Nephron (organoid): ENCODE measurements around the gene AP5Z1.

Experiments used
- H3K27ac Mint-ChIP-seq, 3 experiments: 2 replicates each; pipeline ENCODE4 v1.8.0; 2020; ENCODE audit warnings: mixed read lengths in 3 of 3, mild to moderate bottlenecking in 2 of 3, moderate library complexity in 1 of 3
- H3K27me3 Mint-ChIP-seq: 2 replicates; pipeline ENCODE4 v1.8.0; 2021; ENCODE audit warnings: low read depth, mild to moderate bottlenecking, moderate library complexity, mixed read lengths
- H3K36me3 Mint-ChIP-seq: 2 replicates; pipeline ENCODE4 v1.8.0; 2020; ENCODE audit warnings: low read depth, mixed read lengths
- H3K4me1 Mint-ChIP-seq: 2 replicates; pipeline ENCODE4 v1.8.0; 2020; ENCODE audit warnings: mixed read lengths
- H3K4me3 Mint-ChIP-seq, 3 experiments: 2 replicates each; pipeline ENCODE4 v1.8.0; 2020; ENCODE audit warnings: mild to moderate bottlenecking in 3 of 3, mixed read lengths in 3 of 3, moderate library complexity in 2 of 3
- H3K9me3 Mint-ChIP-seq: 2 replicates; pipeline ENCODE4 v1.8.0; 2020; ENCODE audit warnings: mixed read lengths
- CTCF ChIP-seq, 3 experiments: fragments of 200-600 bp; sonication (generic); IDR thresholded peaks; one replicate each; pipeline ENCODE4 v1.5.0; 2021; ENCODE audit warnings: antibody characterized with exemption in 3 of 3; ENCODE audit not compliant: unreplicated experiment in 3 of 3

The AP5Z1 gene

GRCh38 chr7:4737300-4737699, 38.1 kb upstream of the AP5Z1 start:
- peak overlapping the region in 2 of 3 experiments; percentile 13 to 68 for H3K27ac Mint-ChIP-seq

GRCh38 chr7:4738711-4739527, 36.5 kb upstream of the AP5Z1 start:
- Mint-ChIP-seq H3K9me3 (no peaks in the 10 kb centered on the region), H3K27ac (peak overlapping the region; percentile 94 to 96 (median 95)), H3K27me3 (no peaks in the 10 kb centered on the region), H3K4me1 (peaks cover 63% of the 10 kb centered on the region), H3K36me3 (peaks cover 27% of the 10 kb centered on the region), H3K4me3 (peak overlapping the region; percentile 59 to 75 (median 60))
- TF ChIP-seq CTCF (IDR thresholded peaks at IDR 0.05; ENCODE audit: unreplicated experiment in 3 of 3) = no peak

More at GRCh38 chr7:4737300-4737699, 38.1 kb upstream of the AP5Z1 start:
- TF ChIP-seq CTCF (IDR thresholded peaks at IDR 0.05; ENCODE audit: unreplicated experiment in 3 of 3) = no peak
- Mint-ChIP-seq H3K27me3 (no peaks in the 10 kb centered on the region), H3K36me3 (peaks cover 31% of the 10 kb centered on the region), H3K4me3 (no peak overlapping the region), H3K9me3 (no peaks in the 10 kb centered on the region), H3K4me1 (peaks cover 52% of the 10 kb centered on the region)

- Mint-ChIP-seq H3K36me3 (peaks cover 23% of the 10 kb centered on the region), H3K4me1 (peaks cover 64% of the 10 kb centered on the region), H3K27ac (peak overlapping the region; percentile 94 to 96 (median 95)), H3K4me3 (peak overlapping the region; percentile 59 to 75 (median 60)), H3K27me3 (no peaks in the 10 kb centered on the region), H3K9me3 (no peaks in the 10 kb centered on the region)
- TF ChIP-seq CTCF (IDR thresholded peaks at IDR 0.05; ENCODE audit: unreplicated experiment in 3 of 3) = peak; percentile 28 to 46 (median 45)
Observed at GRCh38 chr7:4739528-4739992, 35.9 kb upstream of the AP5Z1 start.

GRCh38 chr7:4740796-4741195, 34.6 kb upstream of the AP5Z1 start:
- Mint-ChIP-seq H3K27me3 (no peaks in the 10 kb centered on the region), H3K27ac (peak overlapping the region in 2 of 3 experiments; percentile 69 to 82), H3K36me3 (peaks cover 24% of the 10 kb centered on the region), H3K4me3 (no peak overlapping the region), H3K4me1 (peaks cover 65% of the 10 kb centered on the region), H3K9me3 (no peaks in the 10 kb centered on the region)
- no peak for TF ChIP-seq CTCF (IDR thresholded peaks at IDR 0.05; ENCODE audit: unreplicated experiment in 3 of 3)

- Mint-ChIP-seq H3K27me3 (no peaks in the 10 kb centered on the region), H3K36me3 (peaks cover 32% of the 10 kb centered on the region), H3K9me3 (no peaks in the 10 kb centered on the region), H3K4me3 (peak overlapping the region in 1 of 3 experiments; percentile 42), H3K4me1 (peaks cover 63% of the 10 kb centered on the region), H3K27ac (peak overlapping the region; percentile 87 to 96 (median 88))
- TF ChIP-seq CTCF (IDR thresholded peaks at IDR 0.05; ENCODE audit: unreplicated experiment in 3 of 3) = no peak
Observed at GRCh38 chr7:4742051-4742573, 33.3 kb upstream of the AP5Z1 start.
